ENCODE data around the gene TSHZ3.

DNA sequence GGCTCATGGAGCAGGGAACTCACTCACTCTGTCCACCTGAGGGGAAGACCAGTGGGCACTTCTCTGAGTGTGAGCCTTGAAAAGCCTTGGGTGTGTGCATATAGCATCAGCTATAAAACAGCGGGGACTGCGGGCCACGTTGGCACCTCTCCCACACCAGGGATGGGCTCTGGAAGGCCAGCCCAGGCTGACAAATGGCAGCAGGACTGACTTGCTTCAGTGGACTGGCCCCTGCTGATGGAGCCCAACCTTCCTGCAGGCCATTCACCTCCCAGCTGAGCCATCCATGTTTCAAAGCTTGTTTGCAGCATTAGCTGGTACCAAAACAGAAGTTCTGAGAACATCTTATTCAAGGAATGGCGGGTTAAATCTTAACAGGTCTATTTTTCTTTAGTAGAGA, 21.0 kb downstream of the TSHZ3 start:
- TF ChIP-seq EZH2phosphoT487 (IDR thresholded peaks at IDR 0.05; ENCODE audit: borderline replicate concordance) (no peak), CTCF (conservative IDR thresholded peaks at IDR 0.05; ENCODE audit: low read length) (no peak)

Data from Loucy (cell line).